OCI-LY7 (cell line): ENCODE data around the gene SPAM1. TPM values are rescaled to one million over a fixed set of nuclear protein-coding genes. Genes with fewer than 3 reads are reported as not detected.

Experiments
- BruUV-seq: library from RNA; stranded (reverse); fragments of 400-500 nt; replicated peaks from 2 replicates; lab custom pipeline; 2021; lab: Mats Ljungman, UMichigan
- CTCF ChIA-PET: fragments of 300-600 bp; sonication (Branson Sonifier 250); formaldehyde crosslinking; loops from one replicate; lab custom pipeline; 2022; ENCODE audit warnings: antibody characterized with exemption; ENCODE audit not compliant: unreplicated experiment; lab: Charles Lee
- POLR2A ChIA-PET: fragments of 300-600 bp; sonication (Branson Sonifier 250); formaldehyde crosslinking; loops from one replicate; lab custom pipeline; 2022; ENCODE audit warnings: antibody characterized with exemption; lab: Charles Lee
- DNase-seq: peaks from one replicate; pipeline ENCODE4 v3.0.0-alpha.2; 2015; ENCODE audit warnings: low spot score
- H2AFZ ChIP-seq: fragments of 200-600 bp; sonication (generic), shearing (Covaris generic); 2 replicates; pipeline ENCODE4 v1.6.1; 2014; ENCODE audit warnings: mild to moderate bottlenecking, antibody characterized with exemption, low read length, moderate library complexity
- H3K27ac ChIP-seq: fragments of 200-600 bp; sonication (generic); 2 replicates; pipeline ENCODE4 v1.5.1; 2014; ENCODE audit warnings: mixed run types, low read depth, mild to moderate bottlenecking, moderate library complexity, low read length, inconsistent platforms; ENCODE audit not compliant: poor library complexity, severe bottlenecking
- H3K36me3 ChIP-seq: fragments of 200-600 bp; sonication (generic); 2 replicates; pipeline ENCODE4 v1.6.1; 2014; ENCODE audit warnings: mild to moderate bottlenecking, antibody characterized with exemption, low read length, moderate library complexity, mixed read lengths; ENCODE audit not compliant: insufficient read depth
- H3K4me1 ChIP-seq: fragments of 200-600 bp; sonication (generic); 2 replicates; pipeline ENCODE4 v1.5.1; 2014; ENCODE audit warnings: mild to moderate bottlenecking, low read length; ENCODE audit not compliant: insufficient read depth, poor library complexity, severe bottlenecking
- H3K4me2 ChIP-seq: fragments of 200-600 bp; sonication (generic); 2 replicates; pipeline ENCODE4 v1.6.1; 2014; ENCODE audit warnings: mild to moderate bottlenecking, low read length
- H3K4me3 ChIP-seq: fragments of 200-600 bp; sonication (generic); 2 replicates; pipeline ENCODE4 v1.5.1; 2014; ENCODE audit warnings: mild to moderate bottlenecking, low read depth, low read length; ENCODE audit not compliant: poor library complexity, severe bottlenecking
- H3K79me2 ChIP-seq: fragments of 200-600 bp; sonication (generic); 2 replicates; pipeline ENCODE4 v1.6.1; 2016; ENCODE audit warnings: low read depth, mild to moderate bottlenecking, low read length, moderate library complexity, mixed read lengths; ENCODE audit not compliant: insufficient read depth
- H3K9me2 ChIP-seq: fragments of 200-600 bp; sonication (generic); 2 replicates; pipeline ENCODE4 v1.6.1; 2016; ENCODE audit warnings: mild to moderate bottlenecking, low read length, mixed read lengths; ENCODE audit not compliant: insufficient read depth
- H3K9me3 ChIP-seq: fragments of 200-600 bp; sonication (generic); 2 replicates; pipeline ENCODE4 v1.6.1; 2014; ENCODE audit warnings: mild to moderate bottlenecking, mixed run types, low read length, mixed read lengths
- H4K20me1 ChIP-seq: fragments of 200-600 bp; sonication (generic); 2 replicates; pipeline ENCODE4 v1.6.1; 2014; ENCODE audit warnings: mild to moderate bottlenecking, antibody characterized with exemption, low read length, moderate library complexity, mixed read lengths; ENCODE audit not compliant: insufficient read depth
- CTCF ChIP-seq: fragments of 200-600 bp; sonication (generic); conservative IDR thresholded peaks from 2 replicates; pipeline ENCODE4 v1.5.1; 2014; ENCODE audit warnings: mild to moderate bottlenecking, antibody characterized with exemption, low read length, moderate library complexity, mixed read lengths
- EZH2phosphoT487 ChIP-seq: fragments of 200-600 bp; sonication (generic); IDR thresholded peaks from 2 replicates; pipeline ENCODE4 v1.6.1; 2018; ENCODE audit warnings: low read depth, borderline replicate concordance, mild to moderate bottlenecking, mixed run types, antibody characterized with exemption, low read length, moderate library complexity, mixed read lengths
- intact Hi-C: fragments of 100-400 bp; cut with micrococcal nuclease; formaldehyde crosslinking; loops from one replicate; pipeline ENCODE4 v1.10.0; 2022; ENCODE audit not compliant: unreplicated experiment
- total RNA-seq, 2 experiments: library from RNA; depleted of rRNA in 1 of 2; stranded (reverse); fragments of >200 nt in 1 of 2; shearing (Covaris generic) in 1 of 2; gene quantifications; 2 replicates each; pipeline ENCODE4 v1.2.3, GENCODE V29; 2014 to 2022

The SPAM1 gene
- total RNA-seq, 2 experiments from 2014 or later = not detected

- H3K9me2 ChIP-seq = no peaks in the 10 kb centered on the region
- no peaks in the 10 kb centered on the region for H3K79me2 ChIP-seq
- no peak overlapping the region for H3K27ac ChIP-seq
- no peaks in the 10 kb centered on the region for H3K4me1 ChIP-seq
- CTCF ChIA-PET = no interaction called here
- POLR2A ChIA-PET = no interaction called here
- no peaks in the 10 kb centered on the region for H3K9me3 ChIP-seq
- BruUV-seq = no TSS peak
- no peaks in the 10 kb centered on the region for H3K36me3 ChIP-seq
- TF ChIP-seq CTCF (no peak), EZH2phosphoT487 (no peak)
- intact Hi-C loops = no loop called here
- no peaks in the 10 kb centered on the region for H4K20me1 ChIP-seq
- DNase-seq = no peak
- no peak overlapping the region for H3K4me3 ChIP-seq
- H2AFZ ChIP-seq = no peak overlapping the region; the same call in 1 of the 2 replicates
- H3K4me2 ChIP-seq = no peak overlapping the region
Measured at GRCh38 chr7:123995617-123996326, 70.7 kb downstream of the SPAM1 start.

GRCh38 chr7:123996327-123996625 is 71.2 kb downstream of the SPAM1 start:
- Histone ChIP-seq H3K36me3 (no peaks in the 10 kb centered on the region), H2AFZ (no peak overlapping the region), H3K4me3 (no peak overlapping the region), H3K4me2 (no peak overlapping the region), H3K9me3 (no peaks in the 10 kb centered on the region), H3K9me2 (no peaks in the 10 kb centered on the region), H3K27ac (no peak overlapping the region), H3K4me1 (no peaks in the 10 kb centered on the region), H3K79me2 (no peaks in the 10 kb centered on the region), H4K20me1 (no peaks in the 10 kb centered on the region)
- TF ChIP-seq EZH2phosphoT487 (no peak), CTCF (no peak)
- no TSS peak for BruUV-seq
- ChIA-PET POLR2A (no interaction called here), CTCF (no interaction called here)
- intact Hi-C loops = no loop called here
- DNase-seq = no peak

- BruUV-seq = no TSS peak
- CTCF ChIA-PET = no interaction called here
Measured at GRCh38 chr7:123998921-123999320, 73.9 kb downstream of the SPAM1 start.

More at GRCh38 chr7:123998921-123999320, 73.9 kb downstream of the SPAM1 start:
- Histone ChIP-seq H3K4me2 (no peak overlapping the region), H3K9me2 (no peaks in the 10 kb centered on the region), H3K36me3 (no peaks in the 10 kb centered on the region), H3K4me1 (no peaks in the 10 kb centered on the region), H3K27ac (no peak overlapping the region), H3K79me2 (no peaks in the 10 kb centered on the region), H3K4me3 (no peak overlapping the region), H3K9me3 (no peaks in the 10 kb centered on the region), H2AFZ (no peak overlapping the region), H4K20me1 (no peaks in the 10 kb centered on the region)
- no peak for DNase-seq
- POLR2A ChIA-PET = no interaction called here
- TF ChIP-seq CTCF (no peak), EZH2phosphoT487 (no peak)
- intact Hi-C loops = no loop called here
